NCI-H1436 (cell line): ENCODE data around the gene MITF.

Experiments
- DNase-seq: peaks from one replicate; lab custom pipeline; 2025; lab: John Stamatoyannopoulos, UW

MITF gene

DNA sequence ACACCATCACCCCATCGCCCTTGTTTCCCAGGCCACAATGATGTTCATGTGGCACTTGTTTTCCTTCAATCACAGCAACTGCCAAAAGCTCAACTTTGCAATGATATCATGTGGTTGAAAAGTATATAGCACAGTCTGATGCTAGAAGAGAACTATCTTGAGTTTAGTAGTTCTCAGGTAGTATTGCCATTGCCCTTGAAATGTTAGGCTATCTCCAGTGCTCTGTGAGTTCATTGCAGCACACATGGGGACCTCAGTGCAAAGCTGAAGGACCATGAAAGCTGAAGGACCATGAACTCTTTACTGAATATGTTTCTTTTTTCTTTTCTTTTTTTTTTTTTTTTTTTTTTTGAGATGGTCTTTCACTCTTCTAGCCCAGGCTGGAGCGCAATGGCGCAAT, 224.4 kb downstream of the MITF start:
- no peak for DNase-seq

DNA sequence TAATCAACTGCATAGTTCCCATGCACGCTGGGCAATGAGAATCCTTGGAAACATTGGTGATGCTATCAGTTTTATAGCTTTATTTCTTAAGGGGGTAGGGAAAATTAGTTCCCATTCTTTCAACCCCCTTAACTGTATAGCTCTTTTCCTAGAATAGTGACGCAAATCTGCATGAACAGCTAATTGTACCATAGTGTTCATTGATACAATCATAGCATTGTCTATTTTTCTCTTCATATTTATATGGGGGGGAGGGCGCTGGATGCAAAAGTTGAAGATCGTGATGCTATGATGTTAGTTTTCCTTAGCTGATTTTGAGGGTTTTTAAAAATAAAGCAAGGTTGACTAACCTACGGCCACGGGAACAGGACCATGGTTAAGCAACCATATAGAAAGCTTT, 227.9 kb downstream of the MITF start:
- DNase-seq = no peak

DNA sequence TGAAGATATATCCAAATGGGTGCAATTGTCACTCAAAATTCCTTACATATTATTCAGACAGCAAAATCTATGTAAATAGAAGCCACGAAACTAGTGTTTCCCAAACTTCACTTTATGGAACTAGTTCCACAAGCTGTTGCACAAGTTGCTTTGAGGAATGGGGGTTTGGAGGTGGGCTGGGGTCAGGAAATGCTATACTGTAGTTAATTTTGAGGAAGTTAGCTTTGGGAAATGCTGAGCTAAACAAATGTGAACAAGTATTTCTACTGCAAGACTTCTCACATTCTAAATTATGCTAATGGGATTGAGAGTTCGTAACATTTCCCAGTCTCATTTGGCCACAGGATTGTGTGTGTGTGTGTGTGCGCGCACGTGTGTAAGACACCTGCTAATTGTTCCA, 231.6 kb downstream of the MITF start:
- no peak for DNase-seq

DNA sequence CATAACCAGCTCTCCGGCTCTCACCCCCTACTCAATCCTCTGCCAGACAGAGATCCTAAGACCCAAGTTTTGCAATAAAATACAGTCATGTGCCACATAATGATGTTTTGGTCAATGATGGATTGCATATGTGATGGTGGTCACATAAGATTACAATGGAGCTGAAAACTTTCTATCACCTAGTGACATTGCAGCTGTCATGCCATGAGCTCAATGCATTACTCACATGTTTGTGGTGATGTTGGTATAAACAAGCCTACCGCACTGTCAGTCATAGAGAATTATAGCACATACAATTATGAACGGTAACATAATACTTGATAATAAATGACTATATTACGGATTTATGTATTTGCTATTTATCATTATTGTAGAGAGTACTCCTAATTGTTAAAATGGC, 233.4 kb downstream of the MITF start:
- no peak for DNase-seq

- DNase-seq = no peak
Measured at GRCh38 chr3:69976021-69976420, 236.8 kb downstream of the MITF start.

GRCh38 chr3:69983546-69984265, 244.4 kb downstream of the MITF start:
- no peak for DNase-seq

DNA sequence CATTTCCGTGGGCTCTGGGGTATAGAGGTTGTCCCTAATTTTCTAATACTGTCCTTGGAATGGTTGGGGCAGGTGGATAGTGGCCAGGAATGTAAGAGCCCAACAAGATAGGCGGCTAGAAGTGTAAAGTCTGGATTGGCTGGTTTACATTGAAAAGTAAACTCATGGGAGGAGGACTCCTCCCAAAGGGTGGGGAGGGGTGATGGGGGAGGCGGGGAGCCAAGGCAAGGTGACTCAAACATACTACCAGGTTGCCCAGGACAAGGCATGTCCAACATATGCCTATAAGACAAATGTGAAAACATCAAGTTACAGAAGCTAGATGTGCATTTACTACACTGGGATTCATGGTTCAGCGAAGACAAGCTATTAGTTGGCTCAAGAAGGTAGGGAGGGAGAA, 246.0 kb downstream of the MITF start:
- DNase-seq = no peak

DNA sequence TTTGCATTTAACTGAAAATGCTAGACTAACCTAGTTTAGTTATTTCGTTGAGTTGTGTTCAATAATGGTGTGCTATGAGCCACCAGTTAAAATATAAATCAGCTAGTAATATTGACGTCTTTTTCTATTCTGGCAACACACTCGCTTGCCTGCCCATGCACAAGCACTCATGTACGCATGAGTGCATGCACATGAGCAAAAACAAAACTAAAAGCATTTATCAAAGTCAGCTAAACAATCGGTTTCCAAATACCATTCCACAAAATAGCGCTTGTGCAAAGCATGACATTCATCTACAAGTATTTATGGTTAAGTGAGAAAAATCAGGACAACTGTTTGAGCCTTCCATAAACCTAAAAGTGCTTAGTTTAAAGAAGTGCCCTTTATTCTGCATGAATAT, 247.2 kb downstream of the MITF start:
- no peak for DNase-seq

DNA sequence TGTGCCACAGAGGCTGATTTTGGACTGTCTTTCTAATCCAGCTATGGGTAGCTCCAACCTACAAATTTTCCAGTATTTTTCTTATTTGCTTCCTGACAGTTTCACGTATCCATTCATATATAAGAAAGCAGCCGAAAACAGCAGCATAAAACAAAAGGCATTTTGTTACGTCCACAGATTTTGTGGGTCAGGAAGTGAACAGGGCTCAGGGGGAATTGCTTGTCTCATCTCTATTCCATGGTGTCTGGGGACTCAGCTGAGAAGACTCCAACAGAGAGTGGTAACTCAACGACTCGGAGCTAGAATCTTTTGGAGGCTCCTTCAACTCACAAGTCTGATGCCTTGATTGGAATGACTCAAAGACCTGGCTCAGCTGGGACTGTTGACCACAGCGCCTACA, 248.6 kb downstream of the MITF start:
- no peak for DNase-seq

GRCh38 chr3:69993757-69994156, 254.5 kb downstream of the MITF start:
- no peak for DNase-seq

- no peak for DNase-seq
Measured at GRCh38 chr3:69994919-69995318, 255.7 kb downstream of the MITF start.

GRCh38 chr3:69997631-69998307, 258.5 kb downstream of the MITF start:
- DNase-seq = no peak

GRCh38 chr3:69998759-69999139, 259.5 kb downstream of the MITF start:
- no peak for DNase-seq

DNA sequence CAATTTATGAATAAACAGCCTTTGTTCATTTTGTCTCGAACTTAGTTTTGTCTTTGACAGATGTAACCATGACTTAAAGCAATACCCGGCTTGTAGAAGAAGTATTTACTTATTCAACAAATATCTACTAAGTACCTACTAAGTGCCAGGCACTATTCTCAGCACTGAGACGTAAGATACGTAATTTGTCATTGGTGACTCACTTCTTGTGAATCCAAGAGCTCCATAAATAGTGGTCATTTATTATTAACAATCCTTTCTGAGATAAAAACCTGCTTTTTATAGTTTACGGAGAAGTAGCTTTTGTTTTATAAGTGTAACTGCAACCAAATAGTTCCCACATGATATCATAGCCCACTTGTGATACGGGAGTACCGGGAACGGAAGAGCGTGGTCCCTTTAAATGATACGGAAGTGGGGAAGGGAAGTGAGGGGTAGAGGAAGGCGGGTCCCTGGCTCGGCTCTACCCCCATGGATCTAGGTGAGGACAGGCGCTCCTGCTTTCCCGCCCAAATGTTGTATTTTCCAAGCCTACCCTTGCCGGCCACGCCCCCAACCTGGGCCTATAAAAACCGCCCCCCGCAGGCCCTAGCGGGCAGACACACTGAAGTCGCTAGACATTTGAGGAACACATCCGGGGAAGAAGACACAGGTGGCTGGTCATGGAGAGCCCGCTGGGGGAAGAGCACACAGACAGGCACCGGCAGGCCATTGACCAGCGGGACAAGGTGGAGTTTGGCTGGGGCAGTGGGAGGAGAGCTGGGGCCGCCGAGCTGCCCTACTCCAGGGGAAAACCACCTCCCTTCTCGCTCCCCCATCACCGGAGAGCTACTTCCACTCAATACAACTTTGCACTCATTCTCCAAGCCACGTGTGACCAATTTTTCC, 260.1 kb downstream of the MITF start, which contains the start of gene SAMMSON:
TSS of gene SAMMSON (plus strand) at position 594 of the 888 bp plus-strand sequence.
- DNase-seq = no peak

- no peak for DNase-seq
Measured at GRCh38 chr3:70000028-70000410, 260.8 kb downstream of the MITF start.

DNA sequence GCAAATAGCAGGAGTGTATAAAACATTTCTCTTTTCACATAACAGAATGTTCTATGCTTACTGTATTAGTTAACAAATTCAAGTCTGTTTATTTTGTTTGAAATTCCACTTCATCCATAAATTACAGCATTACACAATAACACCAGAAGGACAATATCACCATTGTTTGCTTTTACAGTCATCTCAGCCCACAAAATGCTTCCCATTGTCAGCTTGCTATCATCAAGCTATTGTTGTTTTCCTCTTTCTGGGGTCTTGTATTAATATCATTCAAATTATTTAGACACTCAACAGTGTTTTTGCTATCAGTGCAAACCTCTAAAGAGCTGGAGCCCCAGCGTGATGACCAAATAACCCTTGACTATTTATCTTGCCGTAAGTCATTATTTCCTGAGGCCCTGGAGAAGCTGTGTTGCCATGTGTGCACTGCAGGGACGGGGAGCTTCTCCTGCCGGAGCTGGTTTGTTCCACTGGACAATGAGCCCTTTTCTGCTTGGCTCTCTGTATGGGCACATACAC, 261.4 kb downstream of the MITF start:
- DNase-seq = no peak

DNA sequence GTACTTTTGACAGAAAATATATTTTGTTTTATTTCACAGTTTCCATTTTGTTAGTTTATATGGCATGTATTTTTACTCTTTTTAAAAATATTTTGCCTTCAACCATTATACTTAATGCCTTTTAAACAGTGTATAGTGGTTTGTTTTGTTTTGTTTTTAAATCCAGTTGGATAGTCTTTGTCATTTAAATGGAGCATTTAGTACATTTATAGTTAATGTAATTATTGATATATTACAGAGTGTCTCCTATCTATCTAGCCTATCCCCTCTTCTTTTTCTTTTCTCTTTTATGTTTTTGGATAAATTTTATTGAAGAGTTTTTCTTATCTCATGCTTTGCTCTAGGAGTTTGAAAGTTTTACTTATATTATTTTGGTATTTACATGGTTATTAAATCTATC, 263.9 kb downstream of the MITF start:
- no peak for DNase-seq

GRCh38 chr3:70006089-70006488, 266.8 kb downstream of the MITF start:
- DNase-seq = no peak

- no peak for DNase-seq
Measured at GRCh38 chr3:70010346-70010745, 271.1 kb downstream of the MITF start.

GRCh38 chr3:70011582-70011981, 272.3 kb downstream of the MITF start:
- DNase-seq = no peak
